ENCODE data around the gene COL6A2. TPM values are rescaled to one million over a fixed set of nuclear protein-coding genes. Genes with fewer than 3 reads are reported as not detected.
"Not testable (repeated sequence)": the region's sequence is repeated elsewhere in the genome, so short reads cannot be mapped to it uniquely, and the experiment has no call there.

COL6A2 gene
- total RNA-seq, 1 donor from 2014 or later, result 196 TPM

DNA sequence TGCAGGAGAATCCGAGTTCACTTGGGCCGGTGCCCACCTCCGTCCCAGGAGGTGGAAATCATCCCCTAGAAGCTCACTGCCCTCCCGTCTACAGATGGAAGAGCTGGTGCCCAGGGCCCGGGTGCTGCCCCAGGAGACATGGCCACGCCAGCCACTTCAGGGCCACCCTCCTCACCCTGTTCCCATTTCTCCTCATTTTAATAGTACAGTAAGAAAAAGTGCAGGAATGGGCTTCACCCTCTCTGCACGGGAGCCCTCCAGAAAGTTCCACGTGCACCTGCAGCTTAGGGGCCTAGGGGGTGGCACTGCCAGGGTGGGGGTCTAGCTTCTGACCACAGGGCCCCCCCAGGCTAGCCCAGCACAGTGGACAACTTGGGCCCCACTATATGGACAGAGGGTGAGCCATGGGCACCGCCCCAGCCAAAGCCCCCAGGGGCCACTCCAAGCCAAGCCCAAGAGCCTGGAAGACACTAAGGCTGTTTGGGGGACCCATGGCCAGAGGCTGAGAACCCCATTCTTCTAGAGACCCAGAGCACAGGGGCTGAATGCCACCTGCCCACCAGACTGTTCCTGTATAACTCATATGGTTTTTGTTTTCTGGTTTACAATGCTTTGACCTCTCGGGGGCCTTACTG is 60.9 kb downstream of the COL6A2 start:
- peak; percentile 23 for DNase-seq
- ATAC-seq, result no peak
- intact Hi-C loops (cut with micrococcal nuclease), result no loop called here

DNA sequence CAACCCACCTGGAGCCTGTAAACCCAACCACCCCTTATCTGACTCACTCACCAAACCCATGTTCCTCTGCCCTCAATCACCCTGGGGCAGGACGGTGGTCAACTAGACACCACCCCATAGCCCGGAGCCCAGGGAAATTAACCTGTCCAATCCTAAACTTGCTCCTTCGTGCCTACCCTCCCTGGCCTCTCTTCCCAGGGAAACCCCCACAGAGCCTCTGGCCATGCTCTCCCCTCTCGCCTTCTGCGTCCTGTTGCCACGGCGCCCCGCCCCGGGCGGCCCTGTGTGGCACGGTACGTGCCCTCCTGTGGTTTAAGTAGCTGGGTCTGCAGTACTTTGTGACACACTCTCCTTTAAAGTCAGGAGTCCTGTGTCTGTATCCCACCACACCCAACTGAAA is 61.5 kb downstream of the COL6A2 start:
- intact Hi-C loops (cut with micrococcal nuclease), result no loop called here
- DNase-seq (no peak), ATAC-seq (no peak)

DNA sequence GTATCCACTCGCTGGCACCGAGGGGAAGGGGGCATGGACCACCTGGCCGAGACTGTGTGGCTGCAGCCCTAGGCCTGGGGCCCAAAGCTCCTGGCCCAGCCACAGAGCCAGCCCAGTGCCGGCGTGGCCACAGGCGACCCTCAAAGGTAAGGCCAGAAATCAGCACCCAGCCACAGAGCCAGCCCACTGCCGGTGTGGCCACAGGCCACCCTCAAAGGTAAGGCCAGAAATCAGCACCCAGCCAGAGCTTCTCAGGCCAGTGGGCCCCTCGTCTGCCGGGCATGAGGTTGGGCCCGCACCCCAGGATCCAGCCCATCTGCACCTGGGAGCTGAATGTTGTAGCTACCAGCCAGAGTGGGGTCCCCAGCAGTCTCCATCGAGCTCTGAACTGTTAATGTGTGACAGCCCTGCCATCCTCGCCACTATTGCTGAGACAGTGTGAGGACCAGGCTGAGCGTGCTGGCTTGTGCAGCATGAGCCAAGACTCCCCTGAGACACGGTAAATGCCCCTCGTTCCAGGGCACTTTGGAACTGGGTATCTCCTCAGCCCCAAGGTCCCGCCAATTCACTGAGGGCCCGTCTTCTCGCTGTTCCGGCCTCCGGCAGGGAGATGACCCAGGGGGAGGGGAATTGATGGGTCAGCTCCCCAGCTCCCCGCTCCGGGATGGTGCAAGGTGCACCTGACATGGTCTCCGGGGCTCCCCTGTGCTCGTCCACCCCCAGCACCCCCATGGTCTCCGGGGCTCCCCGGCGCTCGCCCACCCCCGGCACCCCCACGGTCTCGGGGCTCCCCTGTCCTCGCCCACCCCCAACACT is 62.1 kb downstream of the COL6A2 start:
- ATAC-seq (no peak), DNase-seq (peak; percentile 15)
- intact Hi-C loops (cut with micrococcal nuclease), result no loop called here

DNA sequence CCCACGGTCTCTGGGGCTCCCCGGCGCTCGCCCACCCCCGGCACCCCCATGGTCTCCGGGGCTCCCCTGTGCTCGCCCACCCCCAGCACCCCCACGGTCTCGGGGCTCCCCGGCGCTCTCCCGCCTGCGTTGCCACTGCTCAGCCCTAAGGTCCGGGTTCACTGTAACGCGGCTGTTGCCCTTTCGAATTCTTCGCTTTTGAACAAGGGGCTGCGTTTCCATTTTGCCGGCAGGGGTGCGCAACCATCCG is 62.7 kb downstream of the COL6A2 start:
- DNase-seq, result no peak
- no peak for ATAC-seq
- intact Hi-C loops (cut with micrococcal nuclease), result no loop called here

DNA sequence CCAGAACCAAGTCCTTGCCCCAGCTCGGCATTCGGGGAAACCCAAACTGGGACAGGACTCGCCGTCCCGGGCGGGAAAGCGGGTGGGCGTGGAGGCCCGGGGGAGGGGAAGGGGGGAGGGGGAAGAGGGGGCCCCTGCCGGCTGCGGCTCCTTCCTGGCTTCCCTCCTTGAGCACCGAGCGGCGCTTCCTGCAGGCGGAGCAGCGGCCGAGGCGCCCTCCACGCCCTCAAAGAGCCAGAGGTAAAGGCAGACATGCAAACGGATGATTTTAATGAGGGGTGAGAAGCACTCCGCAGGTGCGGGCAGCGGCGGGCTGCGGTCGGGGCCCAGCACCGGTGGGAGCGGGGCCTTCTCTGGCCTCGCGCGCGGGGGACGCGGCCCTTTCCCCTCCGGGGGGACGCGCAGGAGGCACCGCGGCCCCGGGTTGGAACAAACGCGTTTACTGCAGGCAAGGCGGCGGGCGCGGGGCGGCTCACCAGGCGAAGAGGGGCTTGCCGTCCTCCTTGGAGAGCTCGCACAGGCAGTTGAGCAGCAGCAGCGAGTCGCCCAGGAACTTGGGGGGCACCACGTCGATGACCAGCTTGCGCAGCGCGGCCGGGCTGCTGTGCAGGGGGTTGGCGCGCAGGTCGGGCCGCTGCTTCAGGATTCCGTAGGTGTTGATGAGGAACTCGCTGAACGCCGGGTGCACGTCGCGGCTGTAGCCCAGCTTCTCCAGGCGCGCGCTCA is 63.2 kb downstream of the COL6A2 start:
- intact Hi-C loops (cut with micrococcal nuclease), result no loop called here
- peak; percentile 23 for DNase-seq
- ATAC-seq, result no peak

DNA sequence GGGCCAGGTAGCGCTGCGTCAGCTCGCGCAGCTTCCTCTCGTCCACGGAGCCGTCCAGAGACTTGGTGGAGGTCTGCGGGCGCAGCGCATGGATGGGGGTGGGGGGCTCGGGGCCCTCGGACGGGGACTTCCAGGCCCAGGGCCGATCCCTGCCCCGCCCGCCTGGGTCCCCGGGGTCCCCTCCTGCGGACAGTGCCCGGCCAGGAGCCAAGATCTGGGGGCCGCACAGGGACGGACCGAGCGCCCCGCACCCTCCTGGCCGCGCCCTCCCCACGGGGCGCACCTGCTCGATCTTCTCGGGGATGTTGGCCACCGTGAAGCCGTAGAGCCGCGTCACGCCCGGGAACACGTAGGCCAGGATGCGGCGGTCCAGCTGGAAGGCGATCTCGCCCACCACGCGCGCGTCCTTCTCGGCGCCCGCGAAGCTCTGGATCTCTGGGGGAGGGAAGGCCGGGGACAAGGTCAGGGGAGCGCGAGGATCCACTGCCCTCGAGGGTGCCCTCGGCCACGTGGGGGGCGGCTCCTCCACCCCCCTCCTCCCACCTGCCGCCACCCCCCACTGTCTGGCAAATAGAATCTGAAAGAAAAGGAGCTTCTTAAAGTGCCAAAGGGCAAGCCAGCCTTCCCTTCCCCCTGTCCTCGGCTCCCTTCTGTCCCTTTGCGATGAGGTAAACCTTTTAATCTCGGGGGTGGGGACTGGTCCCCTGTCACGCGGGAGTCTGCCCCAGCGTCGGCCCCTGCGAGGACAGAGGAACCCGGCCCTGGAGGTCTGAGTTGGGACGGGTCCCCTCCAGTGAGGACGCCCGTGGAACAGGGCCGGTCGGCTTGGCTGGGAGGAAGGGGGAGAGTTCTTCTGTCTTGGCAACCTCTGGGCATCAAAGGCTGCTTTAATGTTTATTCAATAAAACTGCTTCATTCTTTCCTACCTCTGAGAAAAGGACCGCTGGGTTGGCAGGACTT is 64.0 kb downstream of the COL6A2 start:
- DNase-seq, result peak; percentile 22
- no peak for ATAC-seq
- intact Hi-C loops (cut with micrococcal nuclease), result no loop called here

DNA sequence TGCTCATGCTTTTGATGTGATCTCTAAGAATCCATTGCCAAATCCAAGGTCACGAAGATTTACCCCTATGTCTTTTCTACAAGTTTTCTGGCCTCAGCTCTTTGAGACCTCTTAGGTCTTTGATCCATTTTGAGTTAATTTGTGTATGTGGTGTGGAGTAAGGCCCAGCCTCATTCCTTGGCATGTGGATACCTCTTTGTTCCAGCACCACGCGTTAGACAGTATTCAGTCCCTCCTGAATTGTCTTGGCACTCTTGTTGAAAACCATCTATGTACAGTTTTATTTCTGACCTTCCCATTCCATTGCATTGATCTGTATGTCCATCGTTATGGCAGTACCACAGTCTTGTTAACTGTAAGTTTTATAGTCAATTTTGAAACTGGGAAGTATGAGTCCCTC is 65.5 kb downstream of the COL6A2 start:
- DNase-seq (no peak), ATAC-seq (no peak)
- intact Hi-C loops (cut with micrococcal nuclease), result no loop called here

DNA sequence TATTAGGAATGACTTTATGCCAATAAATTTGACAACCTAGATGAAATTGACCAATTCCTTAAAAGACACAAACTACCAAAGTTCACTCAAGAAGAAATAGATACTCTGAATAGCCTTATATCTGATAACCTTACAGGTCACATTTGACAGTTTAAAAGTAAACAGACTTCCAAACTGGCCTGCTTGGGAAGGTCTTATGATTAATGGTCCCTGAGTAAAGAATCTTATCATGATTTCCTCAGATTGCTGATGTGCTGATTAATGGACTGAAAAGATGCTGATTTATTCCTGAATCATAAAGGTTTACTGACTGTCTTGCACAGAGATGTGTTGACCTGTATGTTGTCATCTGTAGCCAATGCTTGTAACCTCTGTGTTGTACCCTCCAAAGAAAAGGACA is 67.2 kb downstream of the COL6A2 start:
- intact Hi-C loops (cut with micrococcal nuclease), result no loop called here
- DNase-seq (no peak), ATAC-seq (no peak)

DNA sequence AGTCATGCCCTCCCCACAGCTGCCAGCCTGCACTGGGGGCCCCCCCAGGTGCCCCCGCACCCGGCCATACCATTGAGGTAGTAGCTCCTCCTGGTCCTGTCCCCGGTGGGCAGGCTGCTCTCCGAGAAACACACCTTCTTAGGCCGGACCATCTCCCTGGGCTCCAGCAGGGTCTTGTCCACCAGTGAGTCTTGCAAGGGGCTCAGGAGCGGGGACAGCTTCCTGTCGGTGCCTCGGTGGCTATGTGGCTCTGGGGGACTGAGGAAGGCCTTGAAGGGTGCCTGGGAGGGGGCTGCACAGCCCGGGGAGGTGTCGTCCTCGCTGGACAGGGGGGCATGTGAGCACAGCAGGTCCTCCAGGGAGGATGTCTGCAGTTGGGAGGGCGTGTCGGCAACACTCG is 70.3 kb downstream of the COL6A2 start:
- intact Hi-C loops (cut with micrococcal nuclease), result no loop called here
- ATAC-seq, result no peak
- no peak for DNase-seq

DNA sequence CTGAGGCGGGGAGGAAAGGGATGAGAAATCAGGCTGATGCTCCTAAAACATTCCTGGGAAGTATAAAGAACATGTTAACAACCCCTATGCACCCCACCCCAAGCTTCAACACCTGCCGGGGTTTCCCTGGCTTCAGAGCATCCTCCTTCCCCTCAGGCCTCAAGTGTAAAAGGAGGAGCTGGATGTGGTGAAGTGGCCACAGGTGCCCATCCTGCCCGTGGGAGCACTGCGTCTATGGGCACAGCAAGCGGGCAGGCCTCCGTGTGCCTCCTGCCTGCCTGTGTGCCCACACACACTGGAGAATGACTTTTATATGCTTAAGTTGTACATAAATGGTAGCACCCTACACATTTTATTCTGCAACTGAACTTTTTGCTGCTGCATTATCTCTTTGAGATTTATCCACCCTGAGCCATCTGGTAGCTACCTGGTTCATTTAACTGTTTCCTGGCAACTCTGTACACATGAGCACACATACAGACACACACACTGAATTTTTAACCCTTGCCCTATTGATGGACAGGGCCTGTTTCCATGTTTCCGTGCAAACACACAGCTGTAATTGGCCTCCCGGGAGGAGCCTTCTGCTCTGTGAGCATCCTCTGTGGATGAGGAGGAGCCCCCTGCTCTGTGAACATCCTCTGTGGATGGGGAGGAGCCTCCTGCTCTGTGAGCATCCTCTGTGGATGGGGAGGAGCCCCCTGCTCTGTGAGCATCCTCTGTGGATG is 70.9 kb downstream of the COL6A2 start:
- intact Hi-C loops (cut with micrococcal nuclease), result no loop called here
- ATAC-seq, result no peak
- no peak for DNase-seq

DNA sequence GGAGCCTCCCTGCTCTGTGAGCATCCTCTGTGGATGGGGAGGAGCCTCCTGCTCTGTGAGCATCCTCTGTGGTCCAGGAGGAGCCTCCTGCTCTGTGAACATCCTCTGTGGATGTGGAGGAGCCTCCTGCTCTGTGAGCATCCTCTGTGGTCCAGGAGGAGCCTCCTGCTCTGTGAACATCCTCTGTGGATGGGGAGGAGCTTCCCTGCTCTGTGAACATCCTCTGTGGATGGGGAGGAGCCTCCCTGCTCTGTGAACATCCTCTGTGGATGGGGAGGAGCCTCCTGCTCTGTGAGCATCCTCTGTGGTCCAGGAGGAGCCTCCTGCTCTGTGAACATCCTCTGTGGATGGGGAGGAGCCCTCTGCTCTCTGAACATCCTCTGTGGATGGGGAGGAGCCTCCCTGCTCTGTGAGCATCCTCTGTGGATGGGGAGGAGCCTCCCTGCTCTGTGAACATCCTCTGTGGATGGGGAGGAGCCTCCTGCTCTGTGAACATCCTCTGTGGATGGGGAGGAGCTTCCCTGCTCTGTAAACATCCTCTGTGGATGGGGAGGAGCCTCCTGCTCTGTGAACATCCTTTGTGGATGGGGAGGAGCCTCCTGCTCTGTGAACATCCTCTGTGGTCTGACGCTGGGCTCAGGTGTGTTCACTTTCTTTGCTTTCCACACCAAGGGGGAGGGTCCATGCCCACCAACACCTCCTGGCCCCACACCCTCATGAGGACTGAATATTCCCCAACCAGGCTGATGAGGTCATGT is 72.7 kb downstream of the COL6A2 start:
- ATAC-seq; intact Hi-C loops (cut with micrococcal nuclease); DNase-seq: not testable (repeated sequence)

DNA sequence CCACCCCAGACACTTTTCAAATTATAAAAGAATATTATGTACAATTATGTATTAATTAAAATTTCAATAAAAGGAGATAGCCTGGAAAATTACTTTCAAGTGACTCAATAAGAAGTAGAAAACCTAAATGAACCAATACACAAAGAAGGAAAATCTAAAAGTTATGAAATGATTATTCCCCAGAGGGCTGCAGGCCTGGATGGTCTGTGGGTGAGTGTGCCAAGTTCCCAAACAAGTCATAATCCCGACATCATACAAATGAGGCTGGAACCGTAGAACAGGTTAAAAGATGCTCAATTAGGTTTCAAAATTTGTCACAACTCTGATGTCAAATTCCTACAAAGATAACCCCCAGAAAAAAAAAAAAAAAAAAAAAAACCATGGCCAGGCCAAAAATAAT is 73.7 kb downstream of the COL6A2 start:
- intact Hi-C loops (cut with micrococcal nuclease), result no loop called here
- DNase-seq (no peak), ATAC-seq (peak; percentile 23)

DNA sequence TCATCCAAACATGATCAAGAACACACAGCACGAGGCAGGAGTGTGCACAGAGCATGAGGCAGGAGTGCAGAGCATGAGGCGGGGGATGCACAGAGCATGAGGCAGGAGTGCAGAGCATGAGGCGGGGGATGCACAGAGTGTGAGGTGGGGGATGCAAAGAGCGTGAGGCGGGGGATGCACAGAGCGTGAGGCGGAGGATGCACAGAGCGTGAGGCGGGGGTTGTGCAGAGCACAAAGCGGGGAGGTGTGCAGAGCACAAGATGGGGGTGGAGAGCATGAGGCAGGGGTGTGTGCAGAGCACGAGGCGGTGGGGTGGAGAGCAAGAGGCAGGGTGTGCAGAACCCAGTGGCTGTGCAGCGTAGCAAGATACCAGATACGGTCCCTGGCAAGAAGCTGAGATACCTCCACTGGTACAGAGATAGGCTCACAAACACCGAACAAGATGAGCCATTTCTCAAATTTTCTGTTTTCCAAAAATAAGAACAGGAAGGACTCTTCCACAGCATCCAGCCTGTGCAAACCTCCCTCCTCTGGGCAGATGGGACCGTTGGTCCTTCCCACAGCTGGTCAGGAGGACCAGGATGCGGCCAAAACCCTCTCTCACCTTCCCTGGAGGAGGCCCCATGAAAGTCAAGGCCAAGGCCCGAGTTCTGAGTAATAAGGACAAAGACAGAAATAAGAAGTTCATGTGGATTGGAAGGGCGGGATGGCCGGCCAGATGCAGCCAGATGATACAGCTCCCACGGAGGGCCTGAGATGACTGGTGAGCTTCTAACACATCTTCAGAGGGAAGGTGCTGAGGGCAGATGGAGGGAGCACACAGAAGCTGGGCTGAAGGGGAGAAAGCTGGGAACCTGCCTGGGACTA is 74.3 kb downstream of the COL6A2 start:
- no peak for ATAC-seq
- intact Hi-C loops (cut with micrococcal nuclease), result no loop called here

DNA sequence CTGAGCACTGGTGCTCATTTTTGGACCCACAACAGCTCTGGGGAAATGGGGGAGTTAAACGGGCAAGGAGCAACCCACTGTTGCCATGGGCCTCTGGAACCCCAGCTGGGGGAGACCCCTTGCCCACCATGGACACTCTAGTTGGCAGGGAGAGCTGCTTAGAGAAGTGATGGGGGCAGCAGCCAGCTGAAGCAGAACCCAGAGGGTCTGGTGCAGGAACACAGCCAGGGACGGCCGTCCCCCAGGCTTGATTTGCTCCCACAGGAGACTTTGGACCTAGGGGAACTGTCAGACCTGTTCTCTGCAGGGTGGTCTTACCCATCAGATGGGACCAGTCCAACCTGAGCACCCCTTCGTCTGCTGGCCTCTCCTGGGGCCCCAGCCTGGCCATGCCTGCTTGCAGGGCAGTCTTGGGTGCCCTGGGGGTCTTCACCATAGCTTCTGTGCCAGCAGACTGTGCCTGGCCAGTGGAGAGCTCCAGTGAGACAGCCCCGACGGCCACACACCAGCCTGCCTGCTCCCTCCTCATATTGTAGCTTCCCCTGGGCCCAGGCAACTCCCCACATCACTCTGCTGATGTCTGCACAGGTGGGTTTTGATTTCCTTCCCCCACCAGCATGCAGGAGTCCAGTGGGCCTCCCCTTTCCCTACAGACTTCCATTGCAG is 75.1 kb downstream of the COL6A2 start:
- no peak for ATAC-seq
- intact Hi-C loops (cut with micrococcal nuclease), result no loop called here
- DNase-seq, result no peak

More for the DNA sequence above, 74.3 kb downstream of the COL6A2 start:
- DNase-seq, result no peak

DNA sequence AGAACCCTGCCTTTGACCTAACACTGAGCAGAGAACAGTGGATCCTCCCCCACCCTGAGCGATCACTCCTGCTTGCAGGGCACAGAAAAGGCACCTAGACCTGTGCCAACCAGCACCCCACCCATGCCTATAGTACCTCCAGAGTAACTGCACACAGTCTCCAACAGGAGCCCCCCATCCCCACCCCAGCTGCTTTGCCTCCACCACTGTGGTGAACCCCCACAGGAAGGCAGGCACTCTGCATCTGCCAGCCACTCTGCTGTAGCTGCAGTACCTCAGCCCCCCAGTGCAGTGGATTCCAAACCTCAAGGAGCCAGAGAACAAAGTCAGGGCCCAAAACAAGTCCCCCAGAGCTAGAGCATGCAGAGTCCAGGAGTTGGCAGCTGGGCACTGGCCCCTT is 75.7 kb downstream of the COL6A2 start:
- intact Hi-C loops (cut with micrococcal nuclease), result no loop called here
- DNase-seq (no peak), ATAC-seq (no peak)

DNA sequence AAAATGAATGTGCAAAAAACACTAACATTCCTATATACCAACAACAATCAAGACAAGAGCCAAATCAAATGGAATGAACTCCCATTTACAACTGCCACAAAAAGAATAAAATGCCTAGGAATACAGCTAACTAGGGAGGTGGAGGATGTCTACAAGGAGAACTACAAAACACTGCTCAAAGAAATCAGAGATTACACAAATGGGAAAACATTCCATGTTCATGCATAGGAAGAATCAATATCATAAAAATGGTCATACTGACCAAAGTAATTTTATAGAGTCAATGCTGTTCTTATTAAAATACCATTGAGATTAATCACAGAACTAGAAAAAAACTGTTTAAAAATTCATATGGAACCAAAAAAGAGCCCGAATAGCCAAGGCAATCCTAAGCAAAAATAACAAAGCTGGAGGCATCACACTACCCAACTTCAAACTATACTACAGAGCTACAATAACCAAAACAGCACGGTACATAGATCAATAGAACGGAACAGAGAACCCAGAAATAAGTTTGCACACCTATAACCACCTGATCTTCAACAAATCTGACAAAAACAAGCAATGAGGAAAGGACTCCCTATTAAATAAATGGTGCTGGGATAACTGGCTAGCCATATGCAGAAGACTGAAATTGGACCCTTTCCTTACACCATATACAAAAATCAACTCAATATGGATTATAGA is 78.7 kb downstream of the COL6A2 start:
- intact Hi-C loops (cut with micrococcal nuclease); ATAC-seq; DNase-seq: not testable (repeated sequence)

All from left ventricle myocardium superior (tissue), 1 donor.